Osteoblast (primary cell): ENCODE results near the gene MAN2B1. TPM values are rescaled to one million over a fixed set of nuclear protein-coding genes. Genes with fewer than 3 reads are reported as not detected.
"Not testable (repeated sequence)": the region's sequence is repeated elsewhere in the genome, so short reads cannot be mapped to it uniquely, and the experiment has no call there.

ENCODE experiments used
- DNase-seq: peaks from one replicate; pipeline ENCODE4 v3.0.0; 2011; ENCODE audit warnings: low spot score, mixed read lengths; ENCODE audit not compliant: insufficient read length; ENCODE audit errors: missing footprints
- H2AFZ ChIP-seq: 2 replicates; pipeline ENCODE4 v1.6.0; 2011; ENCODE audit warnings: mild to moderate bottlenecking, low read length
- H3K27ac ChIP-seq: 2 replicates; pipeline ENCODE4 v1.5.1; 2011; ENCODE audit warnings: mild to moderate bottlenecking, low read depth, low read length, moderate library complexity
- H3K27me3 ChIP-seq: 2 replicates; pipeline ENCODE4 v1.6.0; 2012; ENCODE audit warnings: mild to moderate bottlenecking, control low read depth, inconsistent platforms, low read length, moderate library complexity; ENCODE audit not compliant: insufficient read depth
- H3K36me3 ChIP-seq: 2 replicates; pipeline ENCODE4 v1.5.1; 2011; ENCODE audit warnings: mild to moderate bottlenecking, low read length, control low read depth, moderate library complexity; ENCODE audit not compliant: insufficient read depth
- H3K4me1 ChIP-seq: 2 replicates; pipeline ENCODE4 v1.5.1; 2011; ENCODE audit warnings: mild to moderate bottlenecking, low read length, control low read depth, moderate library complexity; ENCODE audit not compliant: insufficient read depth
- H3K4me2 ChIP-seq: 2 replicates; pipeline ENCODE4 v1.6.0; 2011; ENCODE audit warnings: mild to moderate bottlenecking, low read length; ENCODE audit not compliant: insufficient read depth
- H3K4me3 ChIP-seq: fragments of 200-600 bp; sonication (generic); 3 replicates; pipeline ENCODE4 v1.5.1; 2012; ENCODE audit warnings: mild to moderate bottlenecking, low read length, inconsistent platforms; ENCODE audit not compliant: insufficient read depth
- H3K79me2 ChIP-seq: 2 replicates; pipeline ENCODE4 v1.6.0; 2012; ENCODE audit warnings: mild to moderate bottlenecking, low read length, control low read depth, inconsistent platforms; ENCODE audit not compliant: insufficient read depth
- H3K9me3 ChIP-seq: 2 replicates; pipeline ENCODE4 v1.5.1; 2011; ENCODE audit warnings: low read depth, low read length, control low read depth
- H4K20me1 ChIP-seq: 2 replicates; pipeline ENCODE4 v1.6.0; 2012; ENCODE audit warnings: mild to moderate bottlenecking, low read length, control low read depth; ENCODE audit not compliant: insufficient read depth
- total RNA-seq: library from RNA; depleted of rRNA; stranded (reverse); fragments of >200 nt; gene quantifications from 2 replicates; pipeline ENCODE4 v1.2.3, GENCODE V29; 2012
- TF ChIP-seq, protein P1 (sequence below): IDR thresholded peaks from 2 replicates; pipeline ENCODE4 v1.5.1; 2011; ENCODE audit warnings: mild to moderate bottlenecking, low read depth, low read length, moderate library complexity; ENCODE audit errors: extremely low read depth

Gene MAN2B1
- total RNA-seq, 1 donor: 35.8 TPM

DNA sequence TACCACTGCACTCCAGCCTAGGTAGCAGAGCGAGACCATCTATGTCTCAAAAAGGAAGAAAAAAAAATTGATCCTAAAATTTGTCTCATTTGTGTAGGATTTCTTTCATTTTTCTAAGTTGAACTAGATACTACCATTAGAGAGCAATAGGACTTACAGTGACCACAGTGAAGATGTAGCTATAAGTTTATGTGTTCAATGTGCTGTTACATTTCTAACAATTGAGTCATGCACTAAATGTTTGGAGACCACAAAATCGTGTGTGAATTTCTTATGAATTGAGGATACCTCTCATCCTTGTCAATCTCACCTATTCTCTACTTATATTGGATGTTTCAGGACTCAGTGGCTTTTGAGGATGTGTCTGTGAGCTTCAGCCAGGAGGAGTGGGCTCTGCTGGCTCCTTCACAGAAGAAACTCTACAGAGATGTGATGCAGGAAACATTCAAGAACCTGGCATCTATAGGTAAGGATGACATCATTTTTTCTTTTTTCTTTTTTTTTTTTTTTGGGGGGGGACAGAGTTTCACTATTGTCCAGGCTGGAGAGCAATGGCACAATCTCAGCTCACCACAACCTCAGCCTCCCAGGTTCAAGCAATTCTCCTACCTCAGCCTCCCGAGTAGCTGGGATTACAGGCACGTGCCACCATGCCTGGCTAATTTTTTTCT, 43.0 kb downstream of the MAN2B1 start:
- Histone ChIP-seq H3K9me3 (peaks cover 20% of the 10 kb centered on the region), H4K20me1 (peaks cover 2% of the 10 kb centered on the region), H3K79me2 (peaks cover 41% of the 10 kb centered on the region), H3K4me3 (no peak overlapping the region), H2AFZ (no peak overlapping the region), H3K4me1 (no peaks in the 10 kb centered on the region), H3K36me3 (peaks cover 55% of the 10 kb centered on the region), H3K27me3 (no peaks in the 10 kb centered on the region), H3K27ac (no peak overlapping the region), H3K4me2 (no peak overlapping the region)
- DNase-seq: peak; percentile 51
- TF ChIP-seq, protein P1, sequence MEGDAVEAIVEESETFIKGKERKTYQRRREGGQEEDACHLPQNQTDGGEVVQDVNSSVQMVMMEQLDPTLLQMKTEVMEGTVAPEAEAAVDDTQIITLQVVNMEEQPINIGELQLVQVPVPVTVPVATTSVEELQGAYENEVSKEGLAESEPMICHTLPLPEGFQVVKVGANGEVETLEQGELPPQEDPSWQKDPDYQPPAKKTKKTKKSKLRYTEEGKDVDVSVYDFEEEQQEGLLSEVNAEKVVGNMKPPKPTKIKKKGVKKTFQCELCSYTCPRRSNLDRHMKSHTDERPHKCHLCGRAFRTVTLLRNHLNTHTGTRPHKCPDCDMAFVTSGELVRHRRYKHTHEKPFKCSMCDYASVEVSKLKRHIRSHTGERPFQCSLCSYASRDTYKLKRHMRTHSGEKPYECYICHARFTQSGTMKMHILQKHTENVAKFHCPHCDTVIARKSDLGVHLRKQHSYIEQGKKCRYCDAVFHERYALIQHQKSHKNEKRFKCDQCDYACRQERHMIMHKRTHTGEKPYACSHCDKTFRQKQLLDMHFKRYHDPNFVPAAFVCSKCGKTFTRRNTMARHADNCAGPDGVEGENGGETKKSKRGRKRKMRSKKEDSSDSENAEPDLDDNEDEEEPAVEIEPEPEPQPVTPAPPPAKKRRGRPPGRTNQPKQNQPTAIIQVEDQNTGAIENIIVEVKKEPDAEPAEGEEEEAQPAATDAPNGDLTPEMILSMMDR: no peak

DNA sequence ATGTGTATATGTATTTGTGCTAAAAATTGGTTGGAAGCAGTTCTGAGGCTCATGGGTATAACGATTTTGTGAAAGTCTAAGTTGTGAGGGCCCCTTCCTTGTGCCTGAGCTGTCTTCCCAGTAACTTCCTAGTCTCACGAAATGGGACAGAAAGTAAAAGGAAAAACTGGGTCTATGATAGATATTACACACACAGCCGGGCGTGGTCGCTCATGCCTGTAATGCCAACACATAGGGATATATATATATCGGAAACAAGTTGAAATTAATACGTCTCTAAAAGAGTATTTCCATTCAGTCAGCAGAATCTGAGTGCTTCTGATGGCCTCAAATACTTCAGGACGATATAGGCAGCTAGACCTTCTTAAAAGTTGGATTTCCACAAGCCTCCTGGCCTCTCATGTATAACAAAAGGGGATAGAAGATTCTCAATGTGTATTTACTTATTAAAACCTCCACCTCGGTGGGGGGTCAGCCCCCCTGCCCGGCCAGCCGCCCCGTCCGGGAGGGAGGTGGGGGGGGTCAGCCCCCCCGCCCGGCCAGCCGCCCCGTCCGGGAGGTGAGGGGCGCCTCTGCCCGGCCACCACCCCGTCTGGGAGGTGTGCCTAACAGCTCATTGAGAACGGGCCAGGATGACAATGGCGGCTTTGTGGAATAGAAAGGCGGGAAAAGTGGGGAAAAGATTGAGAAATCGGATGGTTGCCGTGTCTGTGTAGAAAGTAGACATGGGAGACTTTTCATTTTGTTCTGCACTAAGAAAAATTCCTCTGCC, 45.1 kb downstream of the MAN2B1 start:
- not testable (repeated sequence) for H3K4me2 ChIP-seq, H2AFZ ChIP-seq, H3K27me3 ChIP-seq, H3K9me3 ChIP-seq, H3K4me3 ChIP-seq, H3K27ac ChIP-seq, H3K4me1 ChIP-seq
- Histone ChIP-seq H3K36me3 (peaks cover 44% of the 10 kb centered on the region), H3K79me2 (peaks cover 59% of the 10 kb centered on the region), H4K20me1 (peaks cover 13% of the 10 kb centered on the region)
- peak; percentile 25 for DNase-seq

DNA sequence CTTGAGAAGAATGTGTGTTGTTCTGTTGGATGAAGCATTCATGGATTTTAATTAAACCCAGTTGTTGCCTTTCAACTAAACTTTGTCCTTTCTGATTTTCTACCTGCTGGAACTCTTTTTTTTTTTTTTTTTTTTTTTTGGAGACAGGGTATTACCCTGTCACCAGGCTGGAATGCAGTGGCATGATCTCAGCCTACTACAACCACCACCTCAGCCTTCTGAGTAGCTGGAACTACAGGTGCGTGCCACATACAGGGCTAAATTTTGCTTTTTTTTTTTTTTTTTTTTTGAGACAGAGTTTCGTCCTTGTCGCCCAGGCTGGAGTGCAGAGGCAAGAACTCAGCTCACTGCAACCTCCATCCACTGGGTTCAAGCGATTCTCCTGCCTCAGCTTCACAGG, 48.9 kb downstream of the MAN2B1 start:
- Histone ChIP-seq H3K9me3 (no peaks in the 10 kb centered on the region), H3K4me3 (no peak overlapping the region), H3K27ac (no peak overlapping the region), H3K36me3 (peaks cover 36% of the 10 kb centered on the region), H3K27me3 (no peaks in the 10 kb centered on the region), H3K4me2 (no peak overlapping the region), H2AFZ (no peak overlapping the region), H3K79me2 (peaks cover 84% of the 10 kb centered on the region), H4K20me1 (peaks cover 35% of the 10 kb centered on the region), H3K4me1 (peaks cover 9% of the 10 kb centered on the region)
- no peak for DNase-seq
- TF ChIP-seq, protein P1: no peak

DNA sequence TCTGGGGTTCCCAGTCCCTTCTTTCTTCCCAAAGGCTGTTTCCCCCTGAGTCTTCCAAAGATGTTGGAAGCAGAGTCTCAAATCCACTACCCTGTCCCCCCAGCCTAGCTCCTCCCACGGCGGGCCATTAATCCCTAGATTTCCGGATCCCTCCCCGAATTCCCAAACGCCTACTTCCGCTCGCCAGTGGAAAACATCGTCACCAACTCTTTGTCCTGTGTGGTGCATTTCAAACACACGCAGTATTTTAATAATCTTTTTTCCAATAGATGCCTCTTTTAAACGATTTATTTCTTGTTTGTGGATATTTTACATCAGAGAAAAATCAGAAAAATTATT, 55.2 kb downstream of the MAN2B1 start:
- TF ChIP-seq, protein P1: no peak
- H3K27ac ChIP-seq: peak overlapping the region; percentile 99
- H4K20me1 ChIP-seq: peaks cover 24% of the 10 kb centered on the region
- H2AFZ ChIP-seq: peak overlapping the region; percentile 91
- no peaks in the 10 kb centered on the region for H3K9me3 ChIP-seq
- H3K4me1 ChIP-seq: peaks cover 20% of the 10 kb centered on the region
- DNase-seq: peak; percentile 95
- peak overlapping the region; percentile 99 for H3K4me3 ChIP-seq
- peaks cover 33% of the 10 kb centered on the region for H3K36me3 ChIP-seq
- H3K4me2 ChIP-seq: peak overlapping the region; percentile 89
- H3K27me3 ChIP-seq: no peaks in the 10 kb centered on the region
- peaks cover 70% of the 10 kb centered on the region for H3K79me2 ChIP-seq
